ENCODE results near the gene MAP3K5.
"Not testable (repeated sequence)": the region's sequence is repeated elsewhere in the genome, so short reads cannot be mapped to it uniquely, and the experiment has no call there.

MAP3K5 gene

GRCh38 chr6:136717716-136717990 lies 74.6 kb downstream of the MAP3K5 start:
- DNase-seq = no peak

- no peak for DNase-seq
Measured at GRCh38 chr6:136716917-136717715, 75.2 kb downstream of the MAP3K5 start.

GRCh38 chr6:136712642-136713041 lies 79.6 kb downstream of the MAP3K5 start:
- DNase-seq = not testable (repeated sequence)

DNA sequence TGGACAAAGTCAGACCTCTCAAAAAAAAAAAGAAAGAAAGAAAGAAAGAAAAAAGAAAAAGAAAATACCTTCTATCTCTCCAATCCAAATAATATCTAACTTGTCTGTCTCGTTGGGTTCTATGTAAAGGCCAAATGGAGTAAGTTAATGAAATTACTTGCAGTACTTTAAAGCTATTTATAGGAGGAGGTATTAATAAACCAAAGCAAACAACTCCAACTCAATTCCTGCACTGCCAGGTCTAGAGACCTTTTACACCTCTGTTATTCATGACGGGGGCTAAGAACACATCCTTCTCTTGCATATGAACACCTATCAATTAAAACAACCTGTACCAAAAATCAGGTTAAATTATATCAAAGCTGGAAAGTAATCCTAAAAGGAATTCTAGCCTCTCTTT lies 80.6 kb downstream of the MAP3K5 start:
- no peak for DNase-seq

DNA sequence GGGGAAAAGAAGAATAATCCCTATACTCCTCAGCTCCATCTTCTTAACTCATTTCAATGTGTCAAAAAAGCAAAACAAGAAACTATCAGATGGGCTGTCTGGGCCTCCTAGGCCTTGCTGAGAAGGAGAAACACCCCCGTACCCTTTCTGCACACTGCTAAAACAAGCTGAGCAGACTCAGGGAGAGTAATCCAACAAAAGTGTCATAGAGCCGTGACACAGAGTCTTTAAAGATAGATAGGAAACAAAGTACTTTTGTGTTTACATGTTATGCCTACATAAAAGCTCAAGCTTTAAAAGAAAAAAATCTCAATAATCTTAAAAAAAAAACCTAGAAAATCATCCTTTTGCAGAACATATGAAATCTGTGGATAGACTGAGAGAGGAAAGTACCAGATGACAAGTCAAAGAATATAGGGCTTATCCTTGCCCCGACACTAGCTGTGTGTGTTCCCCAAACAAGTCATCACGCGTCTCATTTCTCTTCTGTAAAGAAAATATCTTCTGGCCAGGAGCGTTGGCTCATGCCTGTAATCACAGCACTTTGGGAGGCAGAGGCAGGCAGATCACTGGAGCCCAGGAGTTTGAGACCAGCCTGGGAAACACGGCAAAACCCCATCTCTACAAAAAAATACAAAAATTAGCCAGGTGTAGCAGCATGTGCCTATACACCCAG lies 81.3 kb downstream of the MAP3K5 start:
- no peak for DNase-seq

DNA sequence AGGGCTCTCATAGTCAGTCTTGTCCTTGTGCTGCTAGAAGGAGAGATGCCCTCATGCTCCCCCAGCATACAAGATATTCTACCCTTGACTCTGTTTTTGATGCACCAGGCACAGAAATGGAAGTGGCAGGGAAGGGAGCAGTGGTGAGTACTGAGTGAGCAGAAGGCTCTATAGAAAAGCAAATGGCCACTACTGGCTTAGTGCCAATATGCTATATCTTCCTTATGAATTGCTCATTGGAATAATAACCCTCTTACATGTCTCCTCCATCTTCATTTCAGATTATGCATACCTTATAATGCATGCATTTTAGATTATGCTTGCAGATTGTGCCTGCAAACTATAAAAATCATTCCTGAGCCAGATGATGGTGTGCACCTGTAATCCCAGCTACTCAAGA lies 82.8 kb downstream of the MAP3K5 start:
- DNase-seq = no peak

DNA sequence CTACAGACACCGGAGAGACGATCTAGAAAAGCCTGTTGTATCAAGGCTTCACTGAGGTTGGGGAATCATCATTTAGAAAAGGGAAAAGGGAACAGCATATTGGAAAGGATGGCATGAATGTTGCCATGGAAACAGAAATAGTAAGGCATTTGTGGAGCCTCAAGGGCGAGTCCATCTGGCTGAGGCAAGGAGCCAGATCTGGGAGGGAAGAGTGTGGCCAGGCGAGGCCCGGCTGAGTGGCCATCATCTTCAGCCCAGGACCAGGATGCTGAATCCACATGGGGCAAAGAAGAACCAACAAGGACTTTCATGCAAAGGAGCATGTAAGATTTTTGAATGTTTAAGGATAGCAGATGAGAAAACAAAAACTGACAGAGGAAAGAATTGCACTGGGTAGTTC lies 85.8 kb downstream of the MAP3K5 start:
- no peak for DNase-seq

GRCh38 chr6:136703331-136703865 lies 88.9 kb downstream of the MAP3K5 start:
- no peak for DNase-seq

DNA sequence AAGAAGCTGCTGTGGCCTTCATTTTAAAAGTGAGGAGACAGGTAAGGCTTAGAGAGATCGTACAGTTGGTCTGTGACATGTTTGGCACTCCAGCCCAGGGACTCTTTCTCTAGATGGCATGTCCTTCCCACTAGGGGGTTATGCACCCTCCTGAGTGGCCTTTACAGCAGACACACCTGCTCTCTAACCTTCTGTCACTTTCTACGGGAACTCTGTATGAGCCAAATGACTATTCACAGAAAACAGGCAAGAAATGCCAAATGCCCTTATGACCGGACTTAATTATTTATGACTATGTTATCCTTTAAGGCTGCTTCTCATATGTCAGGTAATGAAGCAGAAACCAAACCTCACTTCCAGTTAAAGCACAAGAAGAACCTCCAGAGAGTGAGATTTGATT lies 91.2 kb downstream of the MAP3K5 start:
- no peak for DNase-seq

- DNase-seq = no peak
Measured at GRCh38 chr6:136699358-136699757, 92.9 kb downstream of the MAP3K5 start.

DNA sequence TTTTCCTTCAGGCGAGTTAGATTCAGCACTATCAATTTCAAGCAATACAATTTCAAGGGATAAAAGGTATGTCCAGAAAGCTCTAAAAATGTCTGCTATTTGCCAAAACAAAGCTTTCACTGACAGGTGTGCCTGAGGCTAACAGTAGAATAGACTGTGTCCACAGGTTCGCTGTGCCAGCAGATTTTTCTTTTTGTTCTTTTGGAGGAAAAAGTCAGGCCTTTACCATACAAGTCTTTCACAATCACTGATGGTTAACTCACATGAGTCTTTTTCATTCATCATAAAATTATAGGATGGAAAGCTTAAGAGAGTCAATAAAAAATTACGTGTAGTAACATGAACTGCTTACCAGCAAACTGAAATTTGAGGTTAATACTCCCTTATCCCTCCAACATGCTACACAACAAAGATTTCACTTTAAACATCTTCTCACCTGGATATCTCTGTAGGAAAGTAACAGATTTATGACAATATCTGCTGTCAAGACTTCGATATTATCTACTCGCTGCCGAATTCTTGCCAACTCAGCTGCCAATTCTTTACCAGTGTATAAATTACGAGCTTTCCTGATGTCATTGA lies 95.4 kb downstream of the MAP3K5 start:
- no peak for DNase-seq

DNA sequence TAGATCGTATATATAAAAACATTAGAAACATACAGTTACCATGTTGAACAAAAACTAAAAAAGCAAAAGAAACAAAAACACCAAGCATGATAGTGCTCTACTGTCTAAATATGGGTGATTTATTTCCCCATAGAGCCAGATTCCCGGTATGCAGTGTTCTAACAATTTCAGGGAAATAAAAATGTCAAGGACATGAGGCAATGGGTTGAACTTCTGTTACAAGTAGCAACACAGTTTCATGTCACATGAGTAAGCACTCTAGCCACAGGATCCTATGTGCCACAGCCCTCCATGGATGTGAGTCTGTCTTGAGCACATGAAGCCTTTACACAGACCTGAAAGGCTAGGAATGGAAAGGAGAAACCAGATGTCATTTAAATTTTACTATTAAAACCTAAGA lies 96.0 kb downstream of the MAP3K5 start:
- DNase-seq = no peak

GRCh38 chr6:136695412-136695811 lies 96.9 kb downstream of the MAP3K5 start:
- no peak for DNase-seq

DNA sequence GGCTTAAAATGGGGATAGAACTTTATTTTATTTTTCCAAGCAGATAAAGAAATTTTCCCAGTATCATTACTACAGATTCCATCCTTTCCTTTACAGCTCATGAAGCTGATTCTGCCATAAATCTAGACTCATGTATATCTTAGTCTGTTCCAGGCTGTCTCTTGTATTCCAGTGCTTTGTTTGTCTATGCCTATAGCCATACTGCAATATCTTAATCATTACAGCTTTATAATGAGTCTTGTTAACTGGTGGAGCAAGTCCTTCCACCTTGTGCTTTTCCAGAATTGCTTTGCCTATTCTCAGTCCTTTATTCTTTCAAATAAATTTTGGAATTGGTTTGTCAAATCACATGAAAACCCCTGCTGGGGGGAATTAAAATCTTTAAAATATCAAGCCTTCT lies 99.2 kb downstream of the MAP3K5 start:
- DNase-seq = no peak

- DNase-seq = not testable (repeated sequence)
Measured at GRCh38 chr6:136687894-136688293, 104.4 kb downstream of the MAP3K5 start.

DNA sequence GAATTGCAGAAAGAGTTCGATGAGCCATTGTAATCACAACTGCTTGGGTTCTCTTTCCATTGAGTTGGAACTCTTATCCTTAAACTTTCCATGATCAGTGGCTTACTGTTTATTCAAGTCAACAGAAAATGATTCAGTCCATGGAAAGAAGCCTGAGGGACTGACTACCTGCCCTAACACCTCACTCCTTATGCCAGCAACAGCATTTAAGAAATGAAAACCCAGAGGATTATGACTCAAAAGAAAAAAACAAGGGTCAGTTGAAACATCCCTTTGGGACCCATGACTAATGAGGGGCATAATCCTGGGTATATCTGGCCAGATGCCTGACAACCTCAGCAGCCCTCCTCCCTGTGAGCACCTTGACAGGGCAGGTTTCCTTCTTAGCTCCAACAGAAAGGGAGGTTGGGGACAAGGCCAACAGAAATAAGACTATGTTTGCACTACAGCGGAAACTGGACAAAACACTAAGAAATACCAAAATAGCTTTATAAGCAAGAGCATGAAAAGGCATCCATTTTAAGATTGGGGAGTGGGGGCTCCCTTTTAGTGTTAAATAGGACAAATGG lies 106.7 kb downstream of the MAP3K5 start:
- DNase-seq = no peak

DNA sequence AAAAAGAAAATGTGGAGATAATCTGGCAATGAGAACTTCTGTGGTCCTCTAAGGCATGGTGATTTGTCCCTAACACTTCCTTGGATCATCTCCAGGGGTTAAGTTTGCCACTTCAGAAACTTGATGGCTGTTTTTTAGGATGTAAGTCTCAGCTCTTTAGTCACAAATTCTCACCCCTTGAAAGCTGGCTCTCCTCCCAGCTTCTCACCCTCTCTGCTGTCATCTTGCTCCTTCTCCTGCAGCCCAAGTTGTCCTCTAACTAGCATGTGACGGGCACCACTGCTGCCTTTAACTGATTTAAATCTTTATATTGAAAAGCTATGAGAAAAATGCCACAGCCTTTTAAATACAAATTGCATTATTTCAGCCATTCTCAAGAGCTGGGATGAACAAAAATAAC lies 107.8 kb downstream of the MAP3K5 start:
- no peak for DNase-seq

DNA sequence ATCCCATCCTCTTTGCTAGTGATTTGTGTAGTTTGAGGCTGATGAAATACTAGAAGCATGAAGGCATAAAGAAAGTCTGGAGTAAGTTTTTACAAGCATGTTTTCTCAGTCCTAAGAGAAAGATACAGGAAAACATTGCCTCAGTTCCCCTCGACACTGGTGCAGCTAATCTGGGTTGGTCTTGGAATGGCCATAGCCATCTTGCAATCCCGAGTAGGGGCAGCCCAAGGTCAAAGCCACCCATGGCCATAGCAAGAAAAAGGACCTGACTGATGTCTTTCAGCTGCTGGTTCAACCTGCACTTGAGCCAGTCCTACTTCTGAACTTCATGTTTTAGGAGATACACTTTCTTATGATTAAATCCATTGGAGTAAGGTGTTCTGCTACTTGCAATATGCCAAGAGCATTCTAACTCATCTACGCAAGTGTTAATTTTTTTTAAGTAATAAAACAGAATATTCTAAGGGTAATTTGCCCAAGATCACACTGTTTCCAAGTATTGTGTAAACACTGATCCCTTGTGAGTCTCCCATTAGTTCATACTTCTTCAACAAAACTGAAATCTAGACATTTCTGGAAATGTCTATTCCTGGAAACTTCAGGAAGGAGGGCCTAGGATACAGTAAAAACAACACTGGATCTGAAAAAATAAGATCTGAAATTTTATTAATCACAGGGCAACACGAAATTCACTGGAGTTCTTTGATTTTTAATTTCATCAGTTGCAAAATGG lies 108.9 kb downstream of the MAP3K5 start:
- no peak for DNase-seq

- DNase-seq = no peak
Measured at GRCh38 chr6:136682292-136682691, 110.0 kb downstream of the MAP3K5 start.

DNA sequence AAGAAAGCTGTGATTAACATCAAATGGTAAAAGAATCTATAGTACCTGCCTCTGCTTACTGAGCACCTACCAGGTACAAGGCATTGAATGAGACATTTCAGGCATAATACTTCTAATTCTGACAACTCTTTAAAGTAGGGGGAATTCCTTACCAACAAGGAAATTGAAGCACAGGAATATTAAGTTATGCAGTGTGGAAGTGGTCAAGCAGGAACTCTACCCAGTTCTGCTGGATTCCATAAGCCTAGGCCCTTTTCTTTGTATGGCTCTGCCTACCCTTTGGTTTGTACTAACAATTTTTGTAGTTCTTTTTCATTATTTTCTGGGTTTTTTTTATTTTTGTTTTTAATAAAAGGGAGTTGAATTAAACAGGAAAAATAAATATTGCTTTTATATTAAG lies 114.5 kb downstream of the MAP3K5 start:
- no peak for DNase-seq

DNA sequence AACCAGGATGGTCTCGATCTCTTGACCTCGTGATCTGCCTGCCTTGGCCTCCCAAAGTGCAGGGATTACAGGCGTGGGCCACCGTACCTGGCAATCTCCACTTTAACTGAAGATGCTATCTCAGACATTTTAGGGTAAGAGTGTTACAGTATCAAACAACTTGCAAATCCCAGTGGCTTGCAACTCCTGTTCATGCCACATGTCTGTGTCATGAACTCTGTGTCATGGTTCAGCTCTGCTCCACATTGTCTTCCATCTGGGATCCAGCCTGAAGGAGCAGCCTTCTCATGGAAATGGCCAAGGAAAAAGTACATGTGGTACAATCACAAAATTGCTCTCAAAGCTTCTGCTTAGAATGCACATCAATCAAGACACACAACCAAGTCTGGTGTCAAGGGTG lies 114.9 kb downstream of the MAP3K5 start:
- DNase-seq = no peak

DNA sequence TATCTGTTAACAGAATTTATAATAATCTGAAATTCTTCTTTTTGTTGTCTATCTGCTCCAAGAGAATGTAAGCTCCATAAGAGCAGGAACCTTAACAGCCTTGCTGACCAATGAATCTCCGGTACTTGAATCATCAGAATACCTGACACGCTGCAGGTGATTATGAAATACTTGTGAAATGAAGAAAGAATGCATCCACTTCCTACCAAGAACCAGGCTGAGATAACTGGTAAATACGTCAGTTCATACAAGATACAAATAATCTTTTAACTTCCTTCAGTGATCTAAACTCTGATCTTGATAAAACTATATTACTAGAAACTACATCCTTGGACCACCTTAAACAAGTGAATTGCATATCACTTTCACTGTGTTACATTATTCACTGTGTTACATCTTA lies 116.2 kb downstream of the MAP3K5 start:
- no peak for DNase-seq

GRCh38 chr6:136673571-136673970 lies 118.7 kb downstream of the MAP3K5 start:
- no peak for DNase-seq
